PC-3 (cell line): ENCODE measurements around the gene COL15A1.

Source experiments
- CTCF ChIP-seq: fragments of 300-600 bp; sonication (generic); conservative IDR thresholded peaks from 2 replicates; pipeline ENCODE4 v1.5.1; 2017; ENCODE audit warnings: antibody characterized with exemption, low read depth, mild to moderate bottlenecking, low read length
- EZH2 ChIP-seq: fragments of 300-600 bp; sonication (generic); IDR thresholded peaks from one replicate; pipeline ENCODE4 v1.6.1; 2017; ENCODE audit warnings: antibody characterized with exemption, mild to moderate bottlenecking, low read length; ENCODE audit not compliant: unreplicated experiment

GRCh38 chr9:98968601-98969337 is 25.1 kb downstream of the COL15A1 start:
- TF ChIP-seq EZH2 (no peak), CTCF (no peak)
